Activated CD8-positive, alpha-beta memory T cell treated with anti-CD3 and anti-CD28 coated beads for 1 hour (primary cell): ENCODE results near the gene OR1J1.

Experiments
- DNase-seq, 2 donors: peaks; one replicate each; pipeline ENCODE4 v3.0.0-alpha.2; 2020; ENCODE audit warnings: low read depth in 1 of 2; ENCODE audit errors: extremely low read depth in 1 of 2

Gene OR1J1

GRCh38 chr9:122445155-122445749 lies 32.5 kb downstream of the OR1J1 start:
- no peak for DNase-seq

- DNase-seq: no peak
Observed at GRCh38 chr9:122444041-122444733, 33.5 kb downstream of the OR1J1 start.

GRCh38 chr9:122442568-122442967 lies 35.2 kb downstream of the OR1J1 start:
- no peak for DNase-seq
